SK-N-SH (cell line): Measurements from ENCODE around the gene GNPTAB. TPM values are rescaled to one million over a fixed set of nuclear protein-coding genes. Genes with fewer than 3 reads are reported as not detected.

Experiments used
- CTCF ChIA-PET: fragments of 300-600, 350-600 bp; formaldehyde crosslinking; extraction: SDS; loops from one replicate; lab custom pipeline; 2021; lab: Yijun Ruan, JAX
- POLR2A ChIA-PET: fragments of 350-600 bp; sonication (Branson Sonifier 250); formaldehyde crosslinking; extraction: SDS; loops from one replicate; lab custom pipeline; 2020; ENCODE audit warnings: antibody characterized with exemption, inconsistent platforms; lab: Yijun Ruan, JAX
- DNase-seq: peaks from one replicate; pipeline ENCODE4 v3.0.0; 2012
- H2AFZ ChIP-seq: fragments of 200-600 bp; sonication (generic); 2 replicates; pipeline ENCODE4 v1.8.1; 2016; ENCODE audit warnings: antibody characterized with exemption, mild to moderate bottlenecking, low read depth
- H3F3A ChIP-seq: fragments of 200-600 bp; sonication (generic); replicated peaks from 2 replicates; pipeline ENCODE3; 2016; ENCODE audit warnings: antibody characterized with exemption, mild to moderate bottlenecking; ENCODE audit not compliant: insufficient read depth
- H3K27ac ChIP-seq, 2 experiments: fragments of 200-500 bp in 1 of 2; fragments of 200-600 bp in 1 of 2; sonication (Bioruptor generic) in 1 of 2; sonication (generic), shearing (Covaris generic) in 1 of 2; 2 replicates each; pipeline versions ENCODE4 v1.5.1 to v1.6.1; 2014 to 2016; ENCODE audit warnings: low read depth in 2 of 2, inconsistent platforms in 1 of 2, low read length in 1 of 2, mild to moderate bottlenecking in 1 of 2, mixed read lengths in 1 of 2
- H3K27me3 ChIP-seq: fragments of 200-600 bp; sonication (generic), shearing (Covaris generic); 2 replicates; pipeline ENCODE4 v1.6.1; 2016; ENCODE audit warnings: mixed run types; ENCODE audit not compliant: insufficient read depth
- H3K36me3 ChIP-seq, 2 experiments: fragments of 200-500 bp in 1 of 2; fragments of 200-600 bp in 1 of 2; sonication (Bioruptor generic) in 1 of 2; sonication (generic) in 1 of 2; replicated peaks in 1 of 2; 2 replicates each; pipeline versions ENCODE3 to v1.5.1; 2014 to 2016; ENCODE audit warnings: low read length in 1 of 2, mild to moderate bottlenecking in 1 of 2; ENCODE audit not compliant: insufficient read depth in 2 of 2, control insufficient read depth in 1 of 2
- H3K4me1 ChIP-seq, 2 experiments: fragments of 200-500 bp in 1 of 2; fragments of 200-600 bp in 1 of 2; sonication (Bioruptor generic) in 1 of 2; sonication (generic), shearing (Covaris generic) in 1 of 2; 2 replicates each; pipeline versions ENCODE4 v1.5.1 to v1.6.1; 2014 to 2016; ENCODE audit warnings: low read depth in 1 of 2, low read length in 1 of 2, mixed run types in 1 of 2; ENCODE audit not compliant: insufficient read depth in 2 of 2, control insufficient read depth in 1 of 2
- H3K4me2 ChIP-seq: fragments of 200-600 bp; sonication (generic), shearing (Covaris generic); 2 replicates; pipeline ENCODE4 v1.6.1; 2017; ENCODE audit warnings: mixed run types
- H3K4me3 ChIP-seq, 2 experiments: fragments of 200-500 bp in 1 of 2; fragments of 200-600 bp in 1 of 2; sonication (Bioruptor generic) in 1 of 2; sonication (generic), shearing (Covaris generic) in 1 of 2; 2 replicates each; pipeline versions ENCODE4 v1.5.1 to v1.8.1; 2014 to 2016; ENCODE audit warnings: low read depth in 2 of 2, inconsistent platforms in 1 of 2, low read length in 1 of 2, mild to moderate bottlenecking in 1 of 2, mixed read lengths in 1 of 2, moderate library complexity in 1 of 2
- H3K79me2 ChIP-seq: fragments of 200-600 bp; sonication (generic); 2 replicates; pipeline ENCODE4 v1.8.1; 2017; ENCODE audit warnings: mild to moderate bottlenecking; ENCODE audit not compliant: insufficient read depth
- H3K9ac ChIP-seq: fragments of 200-600 bp; sonication (generic); 2 replicates; pipeline ENCODE4 v1.6.1; 2017; ENCODE audit warnings: mixed run types
- H3K9me2 ChIP-seq: fragments of 200-600 bp; sonication (generic); 2 replicates; pipeline ENCODE4 v1.6.1; 2017; ENCODE audit warnings: mixed run types
- H3K9me3 ChIP-seq: fragments of 200-600 bp; sonication (generic); 2 replicates; pipeline ENCODE4 v1.6.1; 2017; ENCODE audit warnings: mixed run types, mild to moderate bottlenecking, moderate library complexity
- H4K20me1 ChIP-seq: fragments of 200-600 bp; sonication (generic); 2 replicates; pipeline ENCODE4 v1.6.1; 2017; ENCODE audit warnings: mild to moderate bottlenecking, mixed run types; ENCODE audit not compliant: insufficient read depth
- CHD2 ChIP-seq: fragments of 150-350 bp; IDR thresholded peaks from 2 replicates; pipeline ENCODE4 v1.6.1; 2018; ENCODE audit warnings: low read length; ENCODE audit not compliant: partially characterized antibody
- EP300 ChIP-seq, 2 experiments: IDR thresholded peaks; 2 replicates each; pipeline versions ENCODE4 v1.4.0 to v1.6.1; 2012; ENCODE audit warnings: borderline replicate concordance in 1 of 2, low read depth in 1 of 2, low read length in 1 of 2
- EZH2phosphoT487 ChIP-seq: fragments of 200-600 bp; sonication (generic); IDR thresholded peaks from 2 replicates; pipeline ENCODE4 v1.6.1; 2017; ENCODE audit warnings: low read depth, mixed run types, mild to moderate bottlenecking, antibody characterized with exemption, moderate library complexity, borderline replicate concordance
- FOXJ3 ChIP-seq: sonication (generic); formaldehyde crosslinking; IDR thresholded peaks from 2 replicates; pipeline ENCODE4 v1.5.1; 2020; ENCODE audit warnings: mild to moderate bottlenecking, missing genetic modification reagents
- FOXM1 ChIP-seq: IDR thresholded peaks from 2 replicates; pipeline ENCODE4 v1.4.0; 2012; ENCODE audit warnings: low read depth, mild to moderate bottlenecking
- GABPA ChIP-seq: IDR thresholded peaks from 2 replicates; pipeline ENCODE4 v1.4.0; 2012; ENCODE audit warnings: low read depth, mild to moderate bottlenecking
- GATA2 ChIP-seq: sonication (generic); formaldehyde crosslinking; IDR thresholded peaks from 2 replicates; pipeline ENCODE4 v1.5.0; 2020; ENCODE audit warnings: mild to moderate bottlenecking, missing genetic modification reagents
- JUND ChIP-seq: IDR thresholded peaks from 2 replicates; pipeline ENCODE4 v1.4.0; 2012
- MEF2A ChIP-seq: IDR thresholded peaks from 2 replicates; pipeline ENCODE4 v1.4.0; 2012; ENCODE audit warnings: low read depth, borderline replicate concordance
- NRF1 ChIP-seq: IDR thresholded peaks from 2 replicates; pipeline ENCODE4 v1.6.1; 2012; ENCODE audit warnings: low read depth, mild to moderate bottlenecking, low read length
- RCOR1 ChIP-seq: fragments of 150-350 bp; IDR thresholded peaks from 2 replicates; pipeline ENCODE4 v1.6.1; 2017; ENCODE audit warnings: antibody characterized with exemption, low read length
- RFX5 ChIP-seq: IDR thresholded peaks from 2 replicates; pipeline ENCODE4 v1.6.1; 2012; ENCODE audit warnings: mild to moderate bottlenecking, improper control_type of control experiment, low read length
- RXRA ChIP-seq: IDR thresholded peaks from 2 replicates; pipeline ENCODE4 v1.4.0; 2012; ENCODE audit warnings: low read depth, mild to moderate bottlenecking, borderline replicate concordance
- SIN3A ChIP-seq: IDR thresholded peaks from 2 replicates; pipeline ENCODE4 v1.6.1; 2012; ENCODE audit warnings: low read depth, mild to moderate bottlenecking, low read length, moderate library complexity, borderline replicate concordance
- SMC3 ChIP-seq: IDR thresholded peaks from 2 replicates; pipeline ENCODE4 v1.6.1; 2012; ENCODE audit warnings: low read depth, low read length, improper control_type of control experiment
- TCF12 ChIP-seq: IDR thresholded peaks from 2 replicates; pipeline ENCODE4 v1.4.0; 2012
- TEAD4 ChIP-seq: IDR thresholded peaks from 2 replicates; pipeline ENCODE4 v1.4.0; 2012; ENCODE audit warnings: mild to moderate bottlenecking, borderline replicate concordance; ENCODE audit not compliant: insufficient read depth
- WGBS: methylation state at CpG from one replicate; pipeline ENCODE4 v1.1.6; 2017; ENCODE audit warnings: low lambda C conversion rate; 5-methylcytosine and 5-hydroxymethylcytosine counted together
- polyA plus RNA-seq, 3 experiments: library from polyadenylated mRNA; depleted of rRNA; stranded (reverse); fragments of >200 nt; gene quantifications; 2 replicates each; pipeline ENCODE4 v1.2.3, GENCODE V29; 2012
- TF ChIP-seq, protein P1 (sequence below): IDR thresholded peaks from 2 replicates; pipeline ENCODE4; 2012
- TF ChIP-seq, protein P2 (sequence below): IDR thresholded peaks from 2 replicates; pipeline ENCODE4 v1.4.0; 2012; ENCODE audit warnings: low read depth, borderline replicate concordance
- TF ChIP-seq, protein P3 (sequence below): fragments of 150-350 bp; IDR thresholded peaks from 2 replicates; pipeline ENCODE4 v1.6.1; 2016; ENCODE audit warnings: mild to moderate bottlenecking, low read depth, low read length
- TF ChIP-seq, protein P4 (sequence below): IDR thresholded peaks from 2 replicates; pipeline ENCODE4 v1.4.0; 2012; ENCODE audit warnings: low read depth, borderline replicate concordance

The GNPTAB gene
- polyA plus RNA-seq, 1 of the 3 experiments (the other 2 are of a cell fraction) = 18.8 TPM

DNA sequence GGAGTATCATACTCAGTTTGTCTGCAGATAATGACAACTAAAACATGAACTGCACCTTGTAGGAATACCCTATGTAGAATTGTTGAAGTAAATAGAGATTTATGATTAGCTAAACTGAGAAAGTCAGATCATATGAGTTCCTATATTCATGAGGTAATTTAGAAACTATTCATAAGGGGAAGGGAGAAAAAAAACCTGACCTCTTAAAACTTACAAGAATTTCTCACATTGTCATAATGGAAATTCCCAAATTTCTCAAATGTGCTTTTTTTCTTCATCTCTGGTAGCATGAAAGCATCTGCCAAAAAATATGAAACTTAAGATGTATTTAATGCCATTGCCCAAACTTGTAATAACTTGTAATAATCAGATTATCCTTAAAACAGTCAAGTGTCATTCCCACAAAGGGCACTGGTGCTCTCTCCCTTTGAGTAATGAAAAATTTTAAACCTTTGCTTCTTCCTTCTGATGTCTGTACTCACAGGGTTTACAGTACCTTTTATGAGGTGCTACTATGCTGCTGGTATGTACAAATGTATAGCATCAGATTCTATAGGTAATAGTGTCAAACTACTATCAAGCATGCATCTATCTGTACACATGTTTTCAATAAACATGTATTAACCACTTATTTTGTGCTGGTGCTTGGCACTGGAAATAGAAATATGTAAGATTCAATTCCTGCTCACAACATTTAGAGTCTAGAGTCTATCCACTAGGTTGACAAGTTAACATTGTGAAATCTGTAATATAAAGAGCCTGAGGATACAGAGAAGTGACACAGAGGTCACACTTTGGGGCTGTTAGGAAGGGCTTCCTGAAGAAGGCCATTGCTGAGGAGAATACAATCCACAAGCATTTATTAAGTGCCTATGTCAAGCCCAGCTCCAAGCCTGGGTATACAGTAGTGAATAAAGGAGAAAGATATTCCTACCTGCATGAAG lies 29.2 kb upstream of the GNPTAB start:
- no peak for TF ChIP-seq EZH2phosphoT487
- TF ChIP-seq SIN3A = no peak
- TF ChIP-seq, protein P1, sequence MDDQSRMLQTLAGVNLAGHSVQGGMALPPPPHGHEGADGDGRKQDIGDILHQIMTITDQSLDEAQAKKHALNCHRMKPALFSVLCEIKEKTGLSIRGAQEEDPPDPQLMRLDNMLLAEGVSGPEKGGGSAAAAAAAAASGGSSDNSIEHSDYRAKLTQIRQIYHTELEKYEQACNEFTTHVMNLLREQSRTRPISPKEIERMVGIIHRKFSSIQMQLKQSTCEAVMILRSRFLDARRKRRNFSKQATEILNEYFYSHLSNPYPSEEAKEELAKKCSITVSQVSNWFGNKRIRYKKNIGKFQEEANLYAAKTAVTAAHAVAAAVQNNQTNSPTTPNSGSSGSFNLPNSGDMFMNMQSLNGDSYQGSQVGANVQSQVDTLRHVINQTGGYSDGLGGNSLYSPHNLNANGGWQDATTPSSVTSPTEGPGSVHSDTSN = peak; percentile 34
- TF ChIP-seq RXRA = peak; percentile 47; the same call in 1 of the 2 replicates
- no peak for TF ChIP-seq NRF1
- TF ChIP-seq MEF2A = no peak
- TF ChIP-seq RCOR1 = no peak
- TF ChIP-seq TCF12 = no peak; the same call in 1 of the 2 replicates
- TF ChIP-seq EP300 (IDR thresholded peaks at IDR 0.05; ENCODE audit: borderline replicate concordance in 1 of 2, low read depth in 1 of 2, low read length in 1 of 2) = peak in 1 of 2 experiments; percentile 69; a peak in 1 of 4 replicates
- TF ChIP-seq RFX5 = no peak
- TF ChIP-seq FOXM1 = no peak
- no peaks in the 10 kb centered on the region for H3K36me3 ChIP-seq
- no peak overlapping the region for H2AFZ ChIP-seq
- no peak overlapping the region; the same call in 1 of the 2 replicates for H3K9ac ChIP-seq
- H3K27ac ChIP-seq = peak overlapping the region; percentile 36 to 61; a peak in 3 of 4 replicates
- DNase-seq = no peak
- CTCF ChIA-PET = interaction anchor here (1.6 kb wide), 1 partner anchor 100 kb away, joined by 4 read pairs; no protein-coding TSS in a partner anchor
- H3K9me3 ChIP-seq = no peaks in the 10 kb centered on the region
- POLR2A ChIA-PET = interaction anchor here (0.5 kb wide), 1 partner anchor 13 kb away, joined by 4 read pairs; no protein-coding TSS in a partner anchor
- H3K79me2 ChIP-seq = no peaks in the 10 kb centered on the region
- peak overlapping the region; percentile 35; the same call in 1 of the 2 replicates for H3K4me2 ChIP-seq
- no peaks in the 10 kb centered on the region for H3K27me3 ChIP-seq
- H3K4me3 ChIP-seq = no peak overlapping the region
- peaks cover 0 to 35% of the 10 kb centered on the region in 2 experiments; a peak in 2 of 4 replicates for H3K4me1 ChIP-seq
- H3F3A ChIP-seq = peaks cover 29% of the 10 kb centered on the region
- no peaks in the 10 kb centered on the region for H3K9me2 ChIP-seq
- H4K20me1 ChIP-seq = no peaks in the 10 kb centered on the region

DNA sequence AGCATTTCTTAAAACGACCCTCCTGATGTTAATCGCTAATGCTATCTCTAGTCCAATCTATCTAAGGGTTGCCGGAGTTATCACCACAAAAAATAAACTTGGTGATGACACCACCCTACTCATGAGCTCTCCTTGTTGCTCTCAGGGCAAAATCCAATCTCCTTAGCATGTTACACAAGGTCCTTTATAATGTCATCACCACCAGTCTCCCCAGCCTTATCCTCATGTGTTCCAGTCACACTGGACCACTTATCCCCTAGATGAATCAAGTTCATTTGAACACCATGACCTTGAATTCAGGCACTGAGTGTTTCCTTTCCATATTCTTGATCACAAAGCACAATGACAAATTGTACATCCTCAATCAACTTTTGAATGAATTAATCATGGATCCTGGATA lies 27.6 kb upstream of the GNPTAB start:
- CTCF ChIA-PET = interaction anchor here (0.6 kb wide), 1 partner anchor 20 kb away, joined by 3 read pairs; no protein-coding TSS in a partner anchor
- WGBS = 40% methylated on average over 3 of the region's 3 CpGs
- TF ChIP-seq CHD2 (no peak), GABPA (no peak), RXRA (no peak), TEAD4 (no peak), RCOR1 (no peak), MEF2A (no peak), SMC3 (no peak), FOXJ3 (CRISPR knock-in tag) (no peak), FOXM1 (no peak), JUND (no peak), GATA2 (CRISPR knock-in tag) (no peak)
- TF ChIP-seq, protein P2, sequence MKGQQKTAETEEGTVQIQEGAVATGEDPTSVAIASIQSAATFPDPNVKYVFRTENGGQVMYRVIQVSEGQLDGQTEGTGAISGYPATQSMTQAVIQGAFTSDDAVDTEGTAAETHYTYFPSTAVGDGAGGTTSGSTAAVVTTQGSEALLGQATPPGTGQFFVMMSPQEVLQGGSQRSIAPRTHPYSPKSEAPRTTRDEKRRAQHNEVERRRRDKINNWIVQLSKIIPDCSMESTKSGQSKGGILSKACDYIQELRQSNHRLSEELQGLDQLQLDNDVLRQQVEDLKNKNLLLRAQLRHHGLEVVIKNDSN = no peak
- TF ChIP-seq, protein P3, sequence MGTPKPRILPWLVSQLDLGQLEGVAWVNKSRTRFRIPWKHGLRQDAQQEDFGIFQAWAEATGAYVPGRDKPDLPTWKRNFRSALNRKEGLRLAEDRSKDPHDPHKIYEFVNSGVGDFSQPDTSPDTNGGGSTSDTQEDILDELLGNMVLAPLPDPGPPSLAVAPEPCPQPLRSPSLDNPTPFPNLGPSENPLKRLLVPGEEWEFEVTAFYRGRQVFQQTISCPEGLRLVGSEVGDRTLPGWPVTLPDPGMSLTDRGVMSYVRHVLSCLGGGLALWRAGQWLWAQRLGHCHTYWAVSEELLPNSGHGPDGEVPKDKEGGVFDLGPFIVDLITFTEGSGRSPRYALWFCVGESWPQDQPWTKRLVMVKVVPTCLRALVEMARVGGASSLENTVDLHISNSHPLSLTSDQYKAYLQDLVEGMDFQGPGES = no peak
- TF ChIP-seq, protein P4, sequence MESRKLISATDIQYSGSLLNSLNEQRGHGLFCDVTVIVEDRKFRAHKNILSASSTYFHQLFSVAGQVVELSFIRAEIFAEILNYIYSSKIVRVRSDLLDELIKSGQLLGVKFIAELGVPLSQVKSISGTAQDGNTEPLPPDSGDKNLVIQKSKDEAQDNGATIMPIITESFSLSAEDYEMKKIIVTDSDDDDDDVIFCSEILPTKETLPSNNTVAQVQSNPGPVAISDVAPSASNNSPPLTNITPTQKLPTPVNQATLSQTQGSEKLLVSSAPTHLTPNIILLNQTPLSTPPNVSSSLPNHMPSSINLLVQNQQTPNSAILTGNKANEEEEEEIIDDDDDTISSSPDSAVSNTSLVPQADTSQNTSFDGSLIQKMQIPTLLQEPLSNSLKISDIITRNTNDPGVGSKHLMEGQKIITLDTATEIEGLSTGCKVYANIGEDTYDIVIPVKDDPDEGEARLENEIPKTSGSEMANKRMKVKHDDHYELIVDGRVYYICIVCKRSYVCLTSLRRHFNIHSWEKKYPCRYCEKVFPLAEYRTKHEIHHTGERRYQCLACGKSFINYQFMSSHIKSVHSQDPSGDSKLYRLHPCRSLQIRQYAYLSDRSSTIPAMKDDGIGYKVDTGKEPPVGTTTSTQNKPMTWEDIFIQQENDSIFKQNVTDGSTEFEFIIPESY = no peak

More for the DNA sequence above, 27.6 kb upstream of the GNPTAB start:
- H3F3A ChIP-seq = peaks cover 29% of the 10 kb centered on the region
- H4K20me1 ChIP-seq = no peaks in the 10 kb centered on the region
- no peak for DNase-seq
- no peak overlapping the region for H3K4me3 ChIP-seq
- H3K27ac ChIP-seq = no peak overlapping the region
- peaks cover 0 to 37% of the 10 kb centered on the region in 2 experiments; a peak in 2 of 4 replicates for H3K4me1 ChIP-seq
- no peaks in the 10 kb centered on the region for H3K9me2 ChIP-seq
- H3K27me3 ChIP-seq = no peaks in the 10 kb centered on the region
- H3K79me2 ChIP-seq = no peaks in the 10 kb centered on the region
- H3K9ac ChIP-seq = no peak overlapping the region
- H2AFZ ChIP-seq = no peak overlapping the region
- H3K9me3 ChIP-seq = no peaks in the 10 kb centered on the region
- H3K36me3 ChIP-seq = no peaks in the 10 kb centered on the region
- H3K4me2 ChIP-seq = no peak overlapping the region
- POLR2A ChIA-PET = interaction anchor here (0.6 kb wide), 1 partner anchor 384 kb away, joined by 3 read pairs; no protein-coding TSS in a partner anchor
